Testis (tissue), 2 donors: Measurements from ENCODE around the gene LYG1.

Experiments
- CTCF ChIP-seq, 3 experiments: fragments of 450-650 bp in 2 of 3; fragments of 200-600 bp in 1 of 3; sonication (generic) in 1 of 3; IDR thresholded peaks; one replicate each; pipeline ENCODE4 v1.5.1; 2016 to 2019; ENCODE audit warnings: antibody characterized with exemption in 3 of 3, mild to moderate bottlenecking in 2 of 3, moderate library complexity in 1 of 3
- POLR2A ChIP-seq: fragments of 450-650 bp; IDR thresholded peaks from one replicate; pipeline ENCODE4 v1.6.1; 2017; ENCODE audit warnings: antibody characterized with exemption, mild to moderate bottlenecking, moderate library complexity

- TF ChIP-seq CTCF (IDR thresholded peaks at IDR 0.05) (peak; percentile 57 to 63 (median 60)), POLR2A (no peak)
Measured at GRCh38 chr2:99337113-99338028, 36.4 kb upstream of the LYG1 start, which contains the start of gene EIF5B.
